ENCODE data around the gene IFNA13.
A peak's percentile ranks its signal among the peaks of the same experiment; 100 is the strongest.
"Not testable (repeated sequence)": the region's sequence is repeated elsewhere in the genome, so short reads cannot be mapped to it uniquely, and the experiment has no call there.

The IFNA13 gene

GRCh38 chr9:21367957-21368356 lies at the start of gene IFNA13:
IFNA13 (minus strand) TSS chr9:21368057; CDS start chr9:21368010, 47 bp downstream.
- DNase-seq (ENCODE audit: low spot score), result no peak

- no peak for DNase-seq (ENCODE audit: low spot score)
Measured at GRCh38 chr9:21415493-21416267, 47.8 kb upstream of the IFNA13 start.

GRCh38 chr9:21414220-21414940 lies 46.5 kb upstream of the IFNA13 start:
- no peak for DNase-seq (ENCODE audit: low spot score)

GRCh38 chr9:21413624-21414023 lies 45.8 kb upstream of the IFNA13 start:
- no peak for DNase-seq (ENCODE audit: low spot score)

GRCh38 chr9:21413151-21413550 lies 45.3 kb upstream of the IFNA13 start:
- DNase-seq (ENCODE audit: low spot score), result no peak

GRCh38 chr9:21412107-21412506 lies 44.2 kb upstream of the IFNA13 start:
- DNase-seq (ENCODE audit: low spot score), result no peak

- no peak for DNase-seq (ENCODE audit: low spot score)
Measured at GRCh38 chr9:21408817-21409216, 41.0 kb upstream of the IFNA13 start, which contains the start of gene IFNA8. IFNA8 (plus strand) TSS chr9:21409117; CDS start chr9:21409177, 60 bp downstream.

- no peak for DNase-seq (ENCODE audit: low spot score)
Measured at GRCh38 chr9:21404146-21404545, 36.3 kb upstream of the IFNA13 start.

- no peak for DNase-seq (ENCODE audit: low spot score)
Measured at GRCh38 chr9:21402386-21403251, 34.8 kb upstream of the IFNA13 start.

- no peak for DNase-seq (ENCODE audit: low spot score)
Measured at GRCh38 chr9:21399956-21400355, 32.1 kb upstream of the IFNA13 start.

GRCh38 chr9:21398955-21399489 lies 31.2 kb upstream of the IFNA13 start:
- no peak for DNase-seq (ENCODE audit: low spot score)

- peak; percentile 55 for DNase-seq (ENCODE audit: low spot score)
Measured at GRCh38 chr9:21395778-21396717, 28.2 kb upstream of the IFNA13 start.

GRCh38 chr9:21392270-21392669 lies 24.4 kb upstream of the IFNA13 start:
- DNase-seq (ENCODE audit: low spot score), result no peak

GRCh38 chr9:21385131-21385670 lies 17.3 kb upstream of the IFNA13 start, which contains the start of gene IFNA2:
IFNA2 (minus strand) TSS chr9:21385398; CDS start chr9:21385329, 69 bp downstream.
- no peak for DNase-seq (ENCODE audit: low spot score)

- DNase-seq (ENCODE audit: low spot score), result no peak
Measured at GRCh38 chr9:21383627-21384026, 15.8 kb upstream of the IFNA13 start.

- DNase-seq (ENCODE audit: low spot score), result peak; percentile 14
Measured at GRCh38 chr9:21381448-21382339, 13.8 kb upstream of the IFNA13 start.

- DNase-seq (ENCODE audit: low spot score), result not testable (repeated sequence)
Measured at GRCh38 chr9:21371467-21371866, 3.6 kb upstream of the IFNA13 start.

GRCh38 chr9:21367169-21367568 lies 688 bp downstream of the IFNA13 start:
- not testable (repeated sequence) for DNase-seq (ENCODE audit: low spot score)

GRCh38 chr9:21362287-21362686 lies 5.6 kb downstream of the IFNA13 start:
- no peak for DNase-seq (ENCODE audit: low spot score)
